ENCODE results near the gene ST3GAL4. TPM values are rescaled to one million over a fixed set of nuclear protein-coding genes. Genes with fewer than 3 reads are reported as not detected.
"Not testable (repeated sequence)": the region's sequence is repeated elsewhere in the genome, so short reads cannot be mapped to it uniquely, and the experiment has no call there.

ST3GAL4 gene
- total and polyA plus RNA-seq, 9 donors = 25.2 to 34.4 (median 28.8) TPM

DNA sequence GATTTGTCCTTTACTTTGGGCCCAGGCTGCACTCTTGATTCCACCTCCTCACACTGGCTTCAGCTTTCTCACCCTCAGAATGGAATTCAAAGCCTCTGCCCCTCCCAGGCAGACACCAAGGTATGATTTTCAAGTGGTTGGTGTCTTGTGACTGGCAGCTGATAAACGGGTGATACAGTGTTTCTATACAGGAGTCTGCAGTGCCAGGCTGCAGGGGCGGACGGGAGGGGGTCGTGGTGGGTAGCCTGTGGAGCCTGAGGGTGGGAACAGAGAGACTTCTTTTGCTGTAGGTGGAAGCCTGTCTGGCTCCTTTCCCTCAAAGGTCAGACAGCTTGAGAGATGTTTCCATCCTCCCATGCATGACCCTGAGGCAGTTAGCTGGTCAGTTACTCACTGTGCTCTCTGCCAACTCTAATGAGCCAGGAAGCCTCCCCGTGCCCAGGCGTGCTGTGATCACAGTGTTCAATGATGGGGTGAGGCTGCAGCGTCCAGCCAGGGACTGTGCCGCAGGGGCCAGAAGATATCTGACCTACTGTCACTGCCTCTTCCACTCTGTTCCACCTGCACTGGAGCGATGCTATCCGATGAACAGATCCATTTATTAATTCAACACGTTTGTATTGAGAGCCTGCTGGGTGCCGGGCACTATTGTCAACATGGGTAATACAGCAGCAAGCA is 18.0 kb downstream of the ST3GAL4 start:
- H3K36me3 ChIP-seq (ENCODE audit: control insufficient read depth, insufficient read depth, low read length); H3K27ac ChIP-seq (ENCODE audit: low read length); H3K9me3 ChIP-seq (replicated peaks; ENCODE audit: control insufficient read depth, low read depth, low read length); H3K4me3 ChIP-seq (ENCODE audit: low read length); H3K27me3 ChIP-seq (ENCODE audit: control insufficient read depth, insufficient read depth, low read length); DNase-seq: not testable (repeated sequence)
- H3K4me1 ChIP-seq (ENCODE audit: control insufficient read depth, insufficient read depth, low read length) = peaks cover 13% of the 10 kb centered on the region
- 64% methylated on average over 2 of the region's 12 CpGs for WGBS (ENCODE audit: insufficient coverage)

DNA sequence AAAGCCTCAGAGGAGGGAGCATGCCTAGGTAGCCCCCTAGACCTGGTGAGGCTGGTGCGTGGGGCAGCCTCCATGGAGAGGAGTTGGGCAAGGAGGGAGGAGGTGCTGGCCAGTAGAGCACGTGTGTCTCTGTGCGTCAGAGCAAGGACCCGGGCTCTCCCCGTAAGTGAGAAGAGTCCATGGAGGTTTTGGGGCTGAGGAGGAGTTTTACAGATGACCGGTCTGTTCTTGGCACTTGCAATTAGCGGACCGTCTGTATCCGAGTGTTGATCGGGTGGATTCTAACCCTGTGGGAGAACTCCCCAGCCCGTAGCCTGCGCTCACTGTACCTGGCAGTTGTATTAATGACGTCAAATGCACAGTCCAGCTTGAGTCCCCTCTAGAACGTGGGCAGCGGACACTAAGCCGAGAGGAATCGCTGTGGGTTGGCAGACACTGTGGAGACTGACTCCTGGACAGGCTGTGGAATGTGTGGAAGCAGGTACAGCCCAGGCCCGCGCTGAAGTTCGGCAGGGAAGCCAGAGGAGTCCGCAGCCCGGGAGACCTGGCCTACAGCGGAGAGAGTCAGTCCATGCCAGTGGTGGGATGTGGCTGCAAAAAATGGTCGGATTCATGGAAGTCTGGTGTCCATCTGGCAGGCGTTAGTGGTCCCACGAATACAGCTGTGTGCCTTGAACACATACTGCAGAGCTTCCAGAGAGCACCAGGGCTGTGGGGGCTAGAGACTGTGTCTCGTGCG is 19.2 kb downstream of the ST3GAL4 start:
- H3K4me1 ChIP-seq (ENCODE audit: control insufficient read depth, insufficient read depth, low read length) = peaks cover 13% of the 10 kb centered on the region
- not testable (repeated sequence) for H3K4me3 ChIP-seq (ENCODE audit: low read length); DNase-seq; H3K27ac ChIP-seq (ENCODE audit: low read length); H3K36me3 ChIP-seq (ENCODE audit: control insufficient read depth, insufficient read depth, low read length); H3K9me3 ChIP-seq (replicated peaks; ENCODE audit: control insufficient read depth, low read depth, low read length); H3K27me3 ChIP-seq (ENCODE audit: control insufficient read depth, insufficient read depth, low read length)
- WGBS (ENCODE audit: insufficient coverage) = 44% methylated on average over 10 of the region's 28 CpGs

DNA sequence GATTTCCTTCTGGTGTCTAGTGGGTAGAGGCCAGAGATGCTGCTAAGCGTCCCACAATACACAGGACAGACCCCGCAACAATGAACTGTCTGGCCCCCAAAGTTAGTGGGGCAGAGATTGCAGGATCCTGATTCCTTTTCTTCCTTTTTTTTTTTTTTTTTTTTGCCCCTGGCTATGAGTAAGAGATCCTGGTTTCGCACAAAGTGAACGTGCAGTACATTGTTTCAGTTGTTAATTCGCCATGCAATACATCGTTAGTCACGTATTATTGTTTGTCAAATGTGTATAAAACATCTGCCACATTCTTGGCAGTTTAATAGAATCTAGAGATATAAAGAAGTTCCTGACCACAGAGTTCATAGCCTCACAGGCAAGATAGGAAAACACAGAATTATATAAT is 20.2 kb downstream of the ST3GAL4 start:
- Histone ChIP-seq H3K36me3 (ENCODE audit: control insufficient read depth, insufficient read depth, low read length) (peaks cover under 1% of the 10 kb centered on the region), H3K4me3 (ENCODE audit: low read length) (no peak overlapping the region), H3K27ac (ENCODE audit: low read length) (no peak overlapping the region), H3K4me1 (ENCODE audit: control insufficient read depth, insufficient read depth, low read length) (peaks cover 13% of the 10 kb centered on the region), H3K9me3 (replicated peaks; ENCODE audit: control insufficient read depth, low read depth, low read length) (no peaks in the 10 kb centered on the region), H3K27me3 (ENCODE audit: control insufficient read depth, insufficient read depth, low read length) (no peaks in the 10 kb centered on the region)
- WGBS (ENCODE audit: insufficient coverage) = 100% methylated on average over 1 of the region's 7 CpGs
- no peak for DNase-seq

DNA sequence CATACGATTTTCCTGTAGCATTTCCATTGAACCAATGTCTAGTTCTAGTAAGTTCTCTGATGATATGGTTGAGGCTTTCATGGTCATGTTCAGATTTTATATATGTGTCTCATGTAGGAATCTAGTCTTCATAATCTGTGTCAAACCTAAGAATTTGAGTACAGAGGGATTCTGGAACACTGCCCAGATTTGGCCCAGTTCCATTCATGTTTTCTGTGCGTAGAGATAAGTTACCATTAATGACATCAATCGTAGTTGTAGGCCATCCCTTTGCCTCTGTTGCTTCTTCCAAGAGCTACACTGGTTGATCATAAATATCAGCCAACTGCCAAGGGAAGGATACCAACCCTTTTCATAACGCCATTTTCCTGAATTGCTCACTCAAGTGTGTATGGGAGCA is 23.3 kb downstream of the ST3GAL4 start:
- peaks cover 19% of the 10 kb centered on the region for H3K4me1 ChIP-seq (ENCODE audit: control insufficient read depth, insufficient read depth, low read length)
- 60% methylated on average over 1 of the region's 4 CpGs for WGBS (ENCODE audit: insufficient coverage)
- DNase-seq = peak; percentile 61
- no peak overlapping the region for H3K27ac ChIP-seq (ENCODE audit: low read length)
- no peaks in the 10 kb centered on the region for H3K27me3 ChIP-seq (ENCODE audit: control insufficient read depth, insufficient read depth, low read length)
- H3K4me3 ChIP-seq (ENCODE audit: low read length) = no peak overlapping the region
- H3K9me3 ChIP-seq (replicated peaks; ENCODE audit: control insufficient read depth, low read depth, low read length) = no peaks in the 10 kb centered on the region
- H3K36me3 ChIP-seq (ENCODE audit: control insufficient read depth, insufficient read depth, low read length) = peaks cover 3% of the 10 kb centered on the region

DNA sequence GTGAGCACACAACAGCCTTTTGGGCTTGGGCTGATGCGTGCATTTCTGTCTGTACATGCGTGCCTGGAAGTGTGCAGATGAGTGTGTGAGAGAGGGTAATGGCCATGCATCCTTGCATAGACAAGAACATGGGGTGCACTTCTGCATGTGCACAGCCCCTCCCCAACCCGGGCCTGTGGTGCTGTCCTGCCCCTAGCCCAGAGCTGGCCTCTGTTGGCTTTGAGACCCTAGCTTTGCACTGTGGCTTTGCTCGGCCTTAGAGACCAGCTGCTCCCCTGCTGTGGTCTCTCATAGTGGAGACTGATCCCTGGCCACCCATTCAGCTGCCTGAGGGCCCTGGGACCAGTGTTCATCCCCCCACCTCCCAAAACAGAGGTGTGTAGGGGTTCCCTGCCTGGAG is 25.4 kb downstream of the ST3GAL4 start:
- H3K27ac ChIP-seq (ENCODE audit: low read length) = no peak overlapping the region
- peaks cover 3% of the 10 kb centered on the region for H3K36me3 ChIP-seq (ENCODE audit: control insufficient read depth, insufficient read depth, low read length)
- H3K9me3 ChIP-seq (replicated peaks; ENCODE audit: control insufficient read depth, low read depth, low read length) = no peaks in the 10 kb centered on the region
- DNase-seq = no peak
- no peaks in the 10 kb centered on the region for H3K27me3 ChIP-seq (ENCODE audit: control insufficient read depth, insufficient read depth, low read length)
- no peak overlapping the region for H3K4me3 ChIP-seq (ENCODE audit: low read length)
- WGBS (ENCODE audit: insufficient coverage) = 65% methylated on average over 2 of the region's 4 CpGs
- H3K4me1 ChIP-seq (ENCODE audit: control insufficient read depth, insufficient read depth, low read length) = peaks cover 14% of the 10 kb centered on the region

DNA sequence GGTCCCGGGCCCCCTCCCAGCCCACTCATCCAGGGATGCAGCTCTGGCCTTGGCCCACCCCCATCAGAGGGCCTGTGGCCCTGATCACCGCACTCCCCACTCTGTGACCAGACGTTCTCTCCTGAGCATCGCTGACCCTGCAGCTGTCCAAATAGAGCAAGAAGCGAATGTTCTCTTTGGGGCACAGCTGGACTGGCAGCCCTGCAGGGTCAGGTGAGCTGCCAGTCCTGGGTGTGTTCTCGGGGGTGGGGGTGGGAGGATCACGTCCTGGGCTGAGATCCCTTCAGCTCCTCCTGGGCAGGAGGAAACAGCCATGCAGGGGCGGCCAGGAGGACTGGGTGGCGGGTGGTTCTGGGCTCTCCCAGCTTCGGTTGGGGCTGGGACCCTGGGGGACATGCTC is 26.5 kb downstream of the ST3GAL4 start:
- not testable (repeated sequence) for DNase-seq; H3K27me3 ChIP-seq (ENCODE audit: control insufficient read depth, insufficient read depth, low read length); H3K9me3 ChIP-seq (replicated peaks; ENCODE audit: control insufficient read depth, low read depth, low read length); H3K4me3 ChIP-seq (ENCODE audit: low read length); H3K27ac ChIP-seq (ENCODE audit: low read length); H3K36me3 ChIP-seq (ENCODE audit: control insufficient read depth, insufficient read depth, low read length)
- WGBS (ENCODE audit: insufficient coverage) = 67% methylated on average over 1 of the region's 10 CpGs
- H3K4me1 ChIP-seq (ENCODE audit: control insufficient read depth, insufficient read depth, low read length) = peaks cover 23% of the 10 kb centered on the region

DNA sequence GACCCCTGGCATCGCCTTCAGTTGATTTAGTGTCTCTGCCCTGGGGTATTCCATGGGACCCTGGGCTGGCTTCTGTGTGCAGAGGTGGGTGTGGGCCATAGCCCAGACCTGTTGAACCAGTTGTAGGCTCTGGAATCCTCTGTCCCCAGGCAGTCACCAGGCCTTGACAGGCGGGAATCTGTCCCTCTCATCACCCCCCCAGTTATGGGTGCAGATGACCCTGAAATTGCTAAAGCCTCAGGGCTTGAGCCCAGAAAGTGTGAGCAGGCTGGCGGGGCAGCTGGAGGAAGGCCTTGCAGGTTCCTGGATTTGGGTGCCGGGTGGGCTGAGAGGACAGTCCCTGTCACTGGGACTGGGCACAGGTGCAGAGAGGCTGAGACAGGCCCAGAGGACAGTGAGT is 27.2 kb downstream of the ST3GAL4 start:
- WGBS (ENCODE audit: insufficient coverage) = 100% methylated on average over 1 of the region's 4 CpGs
- H3K9me3 ChIP-seq (replicated peaks; ENCODE audit: control insufficient read depth, low read depth, low read length); DNase-seq; H3K36me3 ChIP-seq (ENCODE audit: control insufficient read depth, insufficient read depth, low read length); H3K27ac ChIP-seq (ENCODE audit: low read length); H3K4me3 ChIP-seq (ENCODE audit: low read length); H3K27me3 ChIP-seq (ENCODE audit: control insufficient read depth, insufficient read depth, low read length): not testable (repeated sequence)
- peaks cover 23% of the 10 kb centered on the region for H3K4me1 ChIP-seq (ENCODE audit: control insufficient read depth, insufficient read depth, low read length)

DNA sequence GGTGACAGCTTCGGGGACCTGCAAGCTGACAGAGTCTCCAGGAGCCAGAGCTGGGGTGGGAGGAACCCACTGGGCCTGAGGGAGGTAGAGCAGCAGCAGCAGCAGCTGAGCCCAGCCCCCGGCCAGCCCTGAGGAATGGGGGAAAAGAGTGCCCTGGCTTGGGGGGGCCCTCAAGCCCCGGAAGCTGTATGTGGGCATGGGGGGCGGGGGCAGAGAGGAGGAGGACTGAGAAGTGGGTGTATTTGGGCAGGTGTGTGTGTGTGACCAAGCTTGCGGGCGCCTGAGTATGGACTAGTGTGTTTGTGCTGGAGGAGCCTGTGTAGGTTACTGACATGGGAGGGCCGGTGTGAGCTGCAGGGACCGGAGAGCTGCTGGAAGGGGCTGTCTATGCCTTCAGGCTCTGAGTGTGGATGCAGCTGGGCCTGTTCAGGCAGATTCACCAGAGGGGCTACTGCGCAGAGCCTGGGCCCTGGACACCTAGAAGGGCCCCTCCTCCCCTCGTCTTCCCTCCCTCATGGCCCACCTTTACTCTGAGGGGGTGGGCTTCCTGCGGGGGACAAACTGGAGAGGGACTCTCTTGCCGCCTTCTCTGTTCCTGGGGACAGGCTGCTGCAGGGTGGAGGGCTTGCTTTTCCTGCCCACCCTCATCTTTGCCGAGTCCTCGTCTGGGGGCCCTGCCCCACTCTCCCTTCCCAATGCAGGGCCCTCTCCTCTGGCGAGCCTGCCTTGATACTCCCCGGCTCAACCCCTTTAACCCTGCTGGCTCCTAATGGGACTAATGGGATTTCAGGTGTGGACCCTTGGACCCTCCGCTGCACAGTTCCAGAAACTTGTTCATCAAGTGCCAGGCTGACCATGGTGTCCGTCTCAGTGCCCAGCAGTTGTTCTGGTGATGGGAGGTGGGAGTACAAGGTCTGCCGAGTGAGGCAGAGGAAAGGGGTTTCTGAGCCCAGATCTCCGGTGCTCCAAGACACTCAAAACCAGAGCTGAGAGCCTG is 28.2 kb downstream of the ST3GAL4 start:
- Histone ChIP-seq H3K4me3 (ENCODE audit: low read length) (no peak overlapping the region), H3K4me1 (ENCODE audit: control insufficient read depth, insufficient read depth, low read length) (peaks cover 23% of the 10 kb centered on the region), H3K9me3 (replicated peaks; ENCODE audit: control insufficient read depth, low read depth, low read length) (no peaks in the 10 kb centered on the region), H3K27me3 (ENCODE audit: control insufficient read depth, insufficient read depth, low read length) (no peaks in the 10 kb centered on the region), H3K36me3 (ENCODE audit: control insufficient read depth, insufficient read depth, low read length) (peaks cover 3% of the 10 kb centered on the region), H3K27ac (ENCODE audit: low read length) (no peak overlapping the region)
- DNase-seq = no peak
- 64% methylated on average over 15 of the region's 20 CpGs for WGBS (ENCODE audit: insufficient coverage)

DNA sequence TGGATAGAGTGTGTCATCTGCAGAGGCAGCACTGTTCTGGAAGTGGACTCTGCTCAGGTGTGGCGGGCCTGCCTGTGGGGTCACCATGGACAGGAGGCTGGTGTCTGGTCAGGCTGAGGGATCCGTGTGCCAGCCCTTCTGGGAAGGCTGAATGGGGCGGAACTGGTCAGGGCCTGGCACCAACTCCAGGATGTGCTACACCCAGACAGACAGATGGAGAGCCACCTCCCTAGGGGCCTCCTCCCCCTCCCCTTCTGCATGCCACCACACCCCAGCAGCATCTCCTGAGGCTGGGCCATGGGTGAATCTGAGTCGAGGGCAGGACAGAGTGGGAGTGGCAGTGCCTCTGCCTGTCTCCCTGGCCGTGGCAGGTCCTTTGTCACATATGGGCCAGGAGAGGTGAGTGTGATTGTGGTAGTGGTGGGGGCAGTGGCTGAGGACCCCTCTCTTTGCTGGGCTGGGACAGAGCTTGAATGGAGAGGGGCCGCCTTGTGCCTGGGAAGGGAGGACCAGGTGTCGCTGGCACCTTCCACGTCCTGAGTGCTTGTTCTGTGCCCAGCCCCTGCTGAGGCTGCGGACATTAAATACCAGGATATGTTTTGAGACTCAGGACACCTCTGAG is 29.1 kb downstream of the ST3GAL4 start:
- no peak overlapping the region for H3K27ac ChIP-seq (ENCODE audit: low read length)
- no peaks in the 10 kb centered on the region for H3K27me3 ChIP-seq (ENCODE audit: control insufficient read depth, insufficient read depth, low read length)
- H3K4me1 ChIP-seq (ENCODE audit: control insufficient read depth, insufficient read depth, low read length) = peaks cover 23% of the 10 kb centered on the region
- no peak overlapping the region for H3K4me3 ChIP-seq (ENCODE audit: low read length)
- no peak for DNase-seq
- H3K36me3 ChIP-seq (ENCODE audit: control insufficient read depth, insufficient read depth, low read length) = peaks cover 3% of the 10 kb centered on the region
- no peaks in the 10 kb centered on the region for H3K9me3 ChIP-seq (replicated peaks; ENCODE audit: control insufficient read depth, low read depth, low read length)
- WGBS (ENCODE audit: insufficient coverage) = 88% methylated on average over 7 of the region's 9 CpGs
